Stimulated activated CD4-positive, alpha-beta T cell treated with anti-CD3 and anti-CD28 coated beads, Interleukin-15, amount 100 ng/mL, for 1 hour (primary cell): ENCODE measurements around the gene TEK.
"Not testable (repeated sequence)": the region's sequence is repeated elsewhere in the genome, so short reads cannot be mapped to it uniquely, and the experiment has no call there.

ENCODE experiments used
- DNase-seq, 2 donors: peaks; one replicate each; pipeline ENCODE4 v3.0.0-alpha.2; 2020; ENCODE audit warnings: low read depth in 1 of 2, low spot score in 1 of 2

Gene TEK

GRCh38 chr9:27108981-27109541 is at the start of gene TEK:
Gene TEK, plus strand, starts transcription at chr9:27109225. Its CDS starts 366 bp downstream, at chr9:27109591.
- DNase-seq: no peak

DNA sequence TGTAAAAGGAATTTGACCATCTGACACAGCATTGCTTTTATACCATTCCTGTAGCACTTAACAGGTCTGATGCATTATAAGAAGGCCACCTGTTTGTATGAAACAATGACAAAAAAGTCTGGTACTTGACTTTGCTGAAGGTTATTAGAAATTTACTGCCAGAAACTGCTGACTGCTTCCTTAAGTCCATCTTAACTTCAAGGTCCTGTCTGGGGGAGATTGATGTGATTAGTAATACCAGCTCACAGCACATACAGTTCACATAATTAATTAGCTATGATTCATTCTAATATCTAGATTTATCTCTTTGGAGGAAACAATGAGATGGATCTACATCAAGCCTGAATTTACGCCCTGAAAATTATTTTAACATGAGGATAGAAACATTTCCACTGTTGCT is 49.6 kb upstream of the TEK start:
- no peak for DNase-seq

DNA sequence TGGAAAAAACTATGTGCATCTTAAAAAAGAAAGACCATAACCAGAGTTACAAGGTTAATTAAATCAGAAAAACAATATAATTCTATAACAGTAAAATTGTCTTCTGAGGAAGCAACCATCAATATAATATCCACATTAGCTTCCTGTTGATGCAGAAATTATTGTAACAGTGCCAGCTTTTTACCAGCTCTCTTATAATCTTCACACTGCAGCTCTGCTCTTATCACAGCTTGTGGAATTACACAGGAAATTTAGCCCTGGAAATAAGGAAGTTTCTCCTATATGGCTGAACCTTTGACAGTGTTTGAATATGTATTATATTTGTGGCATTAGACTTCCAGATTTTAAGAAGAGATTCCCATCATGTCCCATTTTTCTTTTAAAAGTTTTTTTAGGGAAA is 49.1 kb upstream of the TEK start:
- DNase-seq: no peak

DNA sequence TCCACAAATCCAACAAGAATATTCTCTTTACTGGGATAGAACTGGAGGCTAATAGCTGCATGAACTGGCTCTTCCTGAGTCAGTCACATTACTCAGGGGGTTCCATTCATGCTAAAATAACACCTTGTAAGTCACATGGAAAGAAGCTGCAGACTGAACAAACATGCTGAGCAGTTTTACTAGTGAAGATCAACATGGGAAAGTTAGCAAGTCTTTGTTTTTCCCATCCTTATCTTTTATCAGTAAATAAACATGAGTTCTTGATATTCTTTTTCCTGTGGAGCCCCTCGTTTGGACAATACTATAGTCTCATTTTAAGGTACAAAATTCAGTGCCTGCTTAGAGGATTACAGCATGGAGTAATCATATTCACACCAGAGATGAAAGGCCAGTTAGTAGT is 43.7 kb upstream of the TEK start:
- DNase-seq: no peak

GRCh38 chr9:27073841-27074728 is 34.9 kb upstream of the TEK start:
- no peak for DNase-seq

GRCh38 chr9:27078685-27079084 is 30.3 kb upstream of the TEK start:
- no peak for DNase-seq

DNA sequence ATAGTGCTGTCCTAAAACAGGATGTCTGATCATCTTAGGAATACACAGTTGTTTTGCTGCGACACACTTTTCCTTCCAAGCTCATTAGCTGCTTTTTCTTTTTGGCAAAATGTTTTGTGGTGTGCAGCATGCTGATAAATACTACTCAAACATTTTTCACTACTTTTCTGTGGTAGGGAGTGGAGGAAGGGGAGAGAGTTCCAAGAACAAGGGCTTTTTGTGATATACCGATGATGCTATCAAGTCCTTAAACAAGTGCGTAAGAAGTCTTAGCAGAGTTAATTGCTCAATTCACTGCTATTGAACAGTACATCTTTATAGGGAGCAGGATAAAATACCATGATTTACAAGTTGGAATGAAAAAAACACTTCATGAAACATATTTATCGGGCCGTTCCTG is 23.6 kb upstream of the TEK start:
- no peak for DNase-seq

GRCh38 chr9:27086818-27087680 is 22.0 kb upstream of the TEK start:
- no peak for DNase-seq

GRCh38 chr9:27088981-27089380 is 20.0 kb upstream of the TEK start:
- DNase-seq: no peak

DNA sequence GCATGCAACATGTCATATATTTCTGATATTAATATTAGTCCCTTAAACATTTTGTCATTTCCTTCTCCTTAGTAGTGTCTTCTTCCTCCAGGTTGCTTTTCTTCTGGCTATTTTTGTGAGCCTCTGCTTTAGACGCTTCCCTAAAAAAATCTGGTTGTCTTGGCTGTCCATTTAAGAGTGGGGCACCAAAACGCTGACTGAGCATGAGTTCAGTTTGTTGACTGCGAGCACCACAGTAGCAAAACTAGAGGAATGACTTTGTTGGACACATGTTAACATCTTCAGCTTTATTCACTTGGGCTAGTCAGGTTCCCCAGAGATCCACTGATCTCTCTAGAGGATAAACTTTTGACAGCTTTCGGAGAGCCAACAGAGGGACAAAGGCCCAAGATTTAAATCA is 19.3 kb upstream of the TEK start:
- no peak for DNase-seq

DNA sequence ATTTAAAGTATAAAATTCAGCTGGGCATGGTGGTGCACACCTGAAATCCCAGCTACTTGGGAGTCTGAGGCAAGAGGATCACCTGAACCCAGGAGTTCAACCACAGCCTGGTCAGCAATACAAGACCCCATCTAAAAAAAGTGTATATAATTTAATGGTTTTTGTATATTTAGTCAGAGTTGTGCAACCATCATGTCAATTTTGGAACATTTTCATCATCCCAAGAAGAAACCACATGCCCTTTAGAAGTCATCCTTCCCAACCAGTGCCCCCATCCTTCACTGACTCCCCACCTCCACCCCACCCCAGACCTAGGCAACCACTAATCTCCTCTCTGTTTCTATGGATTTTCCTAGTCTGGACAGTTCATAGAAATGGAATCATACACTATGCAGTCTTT is 18.8 kb upstream of the TEK start:
- no peak for DNase-seq

- DNase-seq: no peak
These were observed 18.3 kb upstream of the TEK start for GRCh38 chr9:27090711-27091110.

DNA sequence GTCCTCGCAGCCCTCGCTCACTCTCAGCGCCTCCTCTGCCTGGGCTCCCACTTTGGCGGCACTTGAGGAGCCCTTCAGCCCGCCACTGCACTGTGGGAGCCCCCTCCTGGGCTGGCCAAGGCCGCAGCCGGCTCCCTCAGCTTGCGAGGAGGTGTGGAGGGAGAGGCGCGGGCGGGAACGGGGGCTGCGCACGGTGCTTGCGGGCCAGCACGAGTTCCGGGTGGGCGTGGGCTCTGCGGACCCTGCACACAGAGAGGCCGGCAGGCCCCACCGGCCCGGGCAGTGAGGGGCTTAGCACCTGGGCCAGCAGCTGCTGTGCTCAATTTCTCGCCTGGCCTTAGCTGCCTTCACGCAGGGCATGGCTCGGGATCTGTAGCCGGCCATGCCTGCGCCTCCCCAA is 16.5 kb upstream of the TEK start:
- DNase-seq: not testable (repeated sequence)

DNA sequence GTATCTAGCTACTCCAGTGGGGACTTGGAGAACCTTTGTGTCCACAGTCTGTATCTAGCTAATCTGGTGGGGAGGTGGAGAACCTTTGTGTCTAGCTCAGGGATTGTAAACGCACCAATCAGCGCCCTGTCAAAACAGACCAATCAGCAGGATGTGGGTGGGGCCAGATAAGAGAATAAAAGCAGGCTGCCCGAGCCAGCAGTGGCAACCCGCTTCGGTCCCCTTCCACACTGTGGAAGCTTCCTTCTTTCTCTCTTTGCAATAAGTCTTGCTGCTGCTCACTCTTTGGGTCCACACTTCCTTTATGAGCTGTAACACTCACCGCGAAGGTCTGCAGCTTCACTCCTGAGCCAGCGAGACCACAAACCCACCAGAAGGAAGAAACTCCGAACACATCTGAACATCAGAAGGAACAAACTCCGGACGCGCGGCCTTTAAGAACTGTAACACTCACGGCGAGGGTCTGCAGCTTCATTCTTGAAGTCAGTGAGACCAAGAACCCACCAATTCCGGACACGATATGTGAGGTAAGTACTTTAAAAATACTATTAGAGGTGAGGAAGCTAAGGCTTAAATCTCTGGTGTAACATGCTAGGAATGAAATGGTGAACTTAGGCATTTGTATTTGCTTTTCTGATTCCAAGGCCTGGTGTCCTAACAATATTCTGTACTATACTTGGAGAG is 15.5 kb upstream of the TEK start:
- not testable (repeated sequence) for DNase-seq

DNA sequence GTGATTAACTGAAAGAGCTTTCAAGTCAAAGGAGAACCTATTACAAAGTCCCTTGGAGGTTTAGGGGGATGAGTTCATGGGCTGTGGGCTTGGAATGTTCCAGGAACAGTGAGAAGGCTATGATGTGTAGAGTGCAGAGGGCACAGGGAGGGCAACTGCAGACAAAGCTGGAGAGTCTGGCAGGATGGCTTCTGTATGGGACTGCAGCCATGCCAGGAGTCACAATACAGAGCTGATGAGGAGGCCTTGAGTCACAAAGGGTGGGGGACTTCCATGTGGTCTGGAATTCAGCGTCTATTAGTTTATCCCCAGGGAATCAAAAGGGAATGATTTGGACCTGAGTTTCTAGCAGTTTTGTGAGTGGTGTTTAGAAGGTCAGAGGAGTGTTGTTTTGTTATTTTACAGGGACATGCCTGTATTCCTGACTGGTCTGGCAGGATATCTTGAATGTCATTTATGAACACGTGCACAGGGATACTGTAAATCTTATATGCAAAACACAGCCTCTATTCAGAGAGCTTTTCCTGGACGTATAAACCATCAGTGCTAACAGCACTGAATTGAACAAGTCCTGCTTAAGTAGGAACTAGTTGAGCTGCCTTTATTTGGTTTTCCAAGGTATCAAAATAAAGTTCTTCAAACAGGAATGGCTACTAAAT is 14.3 kb upstream of the TEK start:
- DNase-seq: no peak

DNA sequence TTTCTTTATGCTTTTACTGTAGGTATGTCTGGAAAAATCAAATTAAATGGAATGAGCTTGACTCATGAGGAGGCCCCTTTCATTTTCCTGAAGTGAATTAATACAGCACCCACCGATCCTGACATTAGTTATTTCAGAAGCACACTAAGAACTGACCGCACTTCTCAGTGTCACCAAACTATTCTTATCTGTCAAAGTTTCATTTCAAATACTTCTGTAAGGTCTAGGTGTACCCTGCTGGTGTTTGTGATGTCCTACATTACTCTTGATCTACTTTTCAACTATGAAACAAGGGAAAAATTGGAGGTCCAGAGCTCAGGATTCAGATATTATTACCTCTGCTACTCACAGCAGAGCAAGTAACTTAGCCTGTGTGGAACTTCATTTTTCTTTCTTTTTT is 1.8 kb upstream of the TEK start:
- no peak for DNase-seq

DNA sequence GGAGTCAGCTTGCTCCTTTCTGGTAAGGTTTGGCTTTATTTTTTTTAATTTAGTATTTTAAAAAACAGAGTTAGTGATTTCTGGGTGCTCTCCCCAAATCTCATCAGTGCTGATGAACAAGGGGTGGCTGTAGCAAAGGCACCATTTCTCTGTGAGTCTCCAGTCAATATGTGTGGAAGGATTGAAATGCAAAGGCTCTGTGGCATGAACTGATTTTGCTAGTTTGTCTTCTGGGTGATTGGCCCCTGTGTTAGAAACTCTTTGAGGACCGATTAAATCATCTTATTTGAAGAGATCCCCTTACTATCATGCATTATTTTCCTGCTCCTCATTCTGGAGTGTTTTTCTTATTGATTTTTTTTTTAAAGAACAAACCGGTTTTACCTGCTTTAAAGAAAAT is 596 bp downstream of the TEK start:
- no peak for DNase-seq

DNA sequence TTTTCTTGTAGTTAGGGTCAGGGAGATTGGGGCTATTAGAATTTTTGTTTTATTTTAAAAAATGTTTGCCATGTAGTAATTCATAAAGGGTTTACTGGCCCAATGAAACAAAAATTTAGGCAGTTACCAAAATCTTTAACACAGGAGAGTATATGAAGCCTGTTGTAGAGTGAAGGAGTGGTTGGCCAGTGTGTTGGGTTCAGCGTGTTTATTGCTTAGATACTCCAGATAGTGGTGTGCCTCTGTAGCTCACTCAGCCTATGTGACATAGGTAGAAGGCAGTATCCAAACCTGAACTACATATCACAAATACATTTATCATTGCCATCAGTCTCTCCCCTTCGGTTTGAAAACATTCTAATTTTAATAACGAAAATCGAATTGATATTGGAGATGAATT is 1.2 kb downstream of the TEK start:
- DNase-seq: no peak

DNA sequence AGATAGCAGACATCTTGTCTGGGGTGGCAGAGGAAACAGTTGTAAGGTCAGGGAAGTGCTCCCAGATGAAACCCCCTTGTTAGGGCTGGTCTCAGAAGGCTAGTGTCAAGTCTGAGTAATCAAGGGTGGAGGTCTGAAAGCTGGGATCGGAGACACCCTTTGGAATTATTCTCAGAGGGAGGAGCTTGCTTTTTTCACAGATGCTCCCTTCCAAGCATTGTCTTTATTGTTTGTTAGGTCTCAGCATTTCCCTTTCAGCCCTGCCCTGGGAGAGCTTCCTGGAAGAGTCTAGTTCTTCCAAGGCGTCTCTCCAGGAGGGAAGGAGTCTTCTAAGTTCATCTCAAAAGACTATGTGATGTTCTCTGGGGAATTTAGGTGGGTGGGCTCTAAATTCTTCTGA is 3.2 kb downstream of the TEK start:
- no peak for DNase-seq

DNA sequence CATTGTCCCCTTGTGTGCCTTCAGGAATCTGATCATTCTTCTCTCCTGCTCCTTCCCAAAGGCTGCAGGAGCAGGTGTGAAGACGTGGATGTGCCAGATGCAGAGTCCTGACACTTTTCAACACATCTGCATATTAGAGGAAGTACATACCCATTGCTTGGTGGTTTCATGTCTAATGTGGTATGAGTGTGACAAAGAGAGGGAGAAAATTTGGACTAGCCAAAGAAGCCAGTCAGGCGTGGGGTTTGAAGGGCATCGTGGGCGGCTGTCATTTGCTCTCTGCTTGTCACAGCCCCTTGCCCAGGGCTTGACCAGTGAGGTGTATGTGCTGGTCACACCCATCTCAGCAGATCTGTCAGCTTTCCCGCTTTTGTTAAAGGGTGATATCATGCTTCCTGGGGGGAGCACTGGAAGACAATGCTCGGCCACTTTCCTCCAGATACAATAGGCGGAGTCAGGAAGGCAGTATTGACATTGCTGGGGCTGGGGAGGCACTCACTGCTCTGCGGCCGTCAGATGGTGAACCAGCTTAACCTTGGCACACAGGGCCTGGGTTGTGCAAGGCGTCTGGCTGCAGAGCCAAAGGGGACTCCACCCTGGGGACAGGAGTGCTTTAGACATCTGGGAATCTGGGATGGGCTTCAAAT is 8.6 kb downstream of the TEK start:
- DNase-seq: no peak
